ENCODE results near the gene RTP3. TPM values are rescaled to one million over a fixed set of nuclear protein-coding genes. Genes with fewer than 3 reads are reported as not detected.

The RTP3 gene
- polyA plus RNA-seq, 1 of the 3 experiments (the other 2 are of a cell fraction) = not detected

- CTCF ChIA-PET = interaction anchor here (1.4 to 2.0 kb wide), 2 partner anchors 10 to 44 kb away, joined by 5 to 7 read pairs; no protein-coding TSS in a partner anchor
- TF ChIP-seq MAX (IDR thresholded peaks at IDR 0.05; ENCODE audit: low read depth) (no peak), REST (IDR thresholded peaks at IDR 0.05; ENCODE audit: low read depth, low read length) (no peak), RXRA (IDR thresholded peaks at IDR 0.05; ENCODE audit: borderline replicate concordance, low read depth) (no peak), PBX3 (IDR thresholded peaks at IDR 0.05) (no peak), FOSL2 (IDR thresholded peaks at IDR 0.05; ENCODE audit: borderline replicate concordance, low read depth) (no peak), NRF1 (IDR thresholded peaks at IDR 0.05; ENCODE audit: low read depth, low read length) (no peak), FOXJ3 (CRISPR knock-in tag; IDR thresholded peaks at IDR 0.05) (no peak), SIN3A (IDR thresholded peaks at IDR 0.05; ENCODE audit: borderline replicate concordance, low read depth, low read length) (no peak), TCF12 (IDR thresholded peaks at IDR 0.05) (no peak), POLR2AphosphoS5 (IDR thresholded peaks at IDR 0.05; ENCODE audit: low read depth, low read length) (no peak), USF2 (IDR thresholded peaks at IDR 0.05; ENCODE audit: borderline replicate concordance, low read depth, low read length) (no peak)
- H3K27ac ChIP-seq (ENCODE audit: low read depth in 2 of 2, low read length in 1 of 2) = no peak overlapping the region
Observed at GRCh38 chr3:46533091-46533490, 35.3 kb downstream of the RTP3 start.

GRCh38 chr3:46535746-46536145 is 38.0 kb downstream of the RTP3 start:
- H3K27ac ChIP-seq (ENCODE audit: low read depth in 2 of 2, low read length in 1 of 2) = no peak overlapping the region
- no peaks in the 10 kb centered on the region for H3F3A ChIP-seq (replicated peaks; ENCODE audit: insufficient read depth)
- H3K79me2 ChIP-seq (ENCODE audit: insufficient read depth) = no peaks in the 10 kb centered on the region
- peaks cover 0 to 3% of the 10 kb centered on the region in 2 experiments; a peak in 1 of 4 replicates for H3K4me1 ChIP-seq (ENCODE audit: control insufficient read depth in 1 of 2, insufficient read depth in 2 of 2, low read depth in 1 of 2, low read length in 1 of 2)
- POLR2A ChIA-PET = no interaction called here
- no peak overlapping the region for H3K4me3 ChIP-seq (ENCODE audit: low read depth in 2 of 2, low read length in 1 of 2)
- H3K36me3 ChIP-seq (replicated peaks in 1 of 2; ENCODE audit: control insufficient read depth in 1 of 2, insufficient read depth in 2 of 2, low read length in 1 of 2) = no peaks in the 10 kb centered on the region
- H3K9me2 ChIP-seq = no peaks in the 10 kb centered on the region
- H3K9ac ChIP-seq = no peak overlapping the region
- TF ChIP-seq NRF1 (IDR thresholded peaks at IDR 0.05; ENCODE audit: low read depth, low read length) = no peak
- no peak for TF ChIP-seq ZBTB33 (IDR thresholded peaks at IDR 0.05; ENCODE audit: borderline replicate concordance, low read depth)
- no peak for TF ChIP-seq EZH2phosphoT487 (IDR thresholded peaks at IDR 0.05; ENCODE audit: borderline replicate concordance, low read depth)
- no peak for TF ChIP-seq MAX (IDR thresholded peaks at IDR 0.05; ENCODE audit: low read depth)
- no peak for TF ChIP-seq FOSL2 (IDR thresholded peaks at IDR 0.05; ENCODE audit: borderline replicate concordance, low read depth)
- TF ChIP-seq PBX3 (IDR thresholded peaks at IDR 0.05) = no peak
- no peak overlapping the region for H3K4me2 ChIP-seq
- H3K9me3 ChIP-seq = no peaks in the 10 kb centered on the region
- DNase-seq = no peak
- 71% methylated on average over 5 of the region's 5 CpGs for WGBS (ENCODE audit: low lambda C conversion rate)
- CTCF ChIA-PET = no interaction called here
- no peak overlapping the region for H2AFZ ChIP-seq (ENCODE audit: low read depth)
- no peaks in the 10 kb centered on the region for H4K20me1 ChIP-seq (ENCODE audit: insufficient read depth)
- no peaks in the 10 kb centered on the region for H3K27me3 ChIP-seq (ENCODE audit: insufficient read depth)

More at GRCh38 chr3:46533091-46533490, 35.3 kb downstream of the RTP3 start:
- POLR2A ChIA-PET = no interaction called here
- H3K4me3 ChIP-seq (ENCODE audit: low read depth in 2 of 2, low read length in 1 of 2) = no peak overlapping the region
- H2AFZ ChIP-seq (ENCODE audit: low read depth) = no peak overlapping the region
- no peaks in the 10 kb centered on the region for H3K79me2 ChIP-seq (ENCODE audit: insufficient read depth)
- H3K36me3 ChIP-seq (replicated peaks in 1 of 2; ENCODE audit: control insufficient read depth in 1 of 2, insufficient read depth in 2 of 2, low read length in 1 of 2) = no peaks in the 10 kb centered on the region
- no peaks in the 10 kb centered on the region for H3F3A ChIP-seq (replicated peaks; ENCODE audit: insufficient read depth)
- no peak for DNase-seq
- no peaks in the 10 kb centered on the region for H3K9me2 ChIP-seq
- no peak overlapping the region for H3K9ac ChIP-seq
- H4K20me1 ChIP-seq (ENCODE audit: insufficient read depth) = no peaks in the 10 kb centered on the region
- no peaks in the 10 kb centered on the region for H3K27me3 ChIP-seq (ENCODE audit: insufficient read depth)
- 45% methylated on average over 3 of the region's 3 CpGs for WGBS (ENCODE audit: low lambda C conversion rate)
- no peak overlapping the region for H3K4me2 ChIP-seq
- H3K9me3 ChIP-seq = no peaks in the 10 kb centered on the region
- no peaks in the 10 kb centered on the region for H3K4me1 ChIP-seq (ENCODE audit: control insufficient read depth in 1 of 2, insufficient read depth in 2 of 2, low read depth in 1 of 2, low read length in 1 of 2)
